Endothelial cell of umbilical vein (primary cell): ENCODE measurements around the gene ZIC2. TPM values are rescaled to one million over a fixed set of nuclear protein-coding genes. Genes with fewer than 3 reads are reported as not detected.

Source experiments
- BruUV-seq: library from RNA; stranded (reverse); fragments of 400-500 nt; replicated peaks from 2 replicates; lab custom pipeline; 2021; lab: Mats Ljungman, UMichigan
- CTCF ChIA-PET: fragments of 300-600, 350-600 bp; sonication (Branson Sonifier 250); formaldehyde crosslinking; loops from one replicate; lab custom pipeline; 2021; ENCODE audit warnings: antibody characterized with exemption, inconsistent platforms; lab: Charles Lee
- POLR2A ChIA-PET: fragments of 300-600, 350-600 bp; sonication (Branson Sonifier 250); formaldehyde crosslinking; loops from one replicate; lab custom pipeline; 2021; ENCODE audit warnings: antibody characterized with exemption, inconsistent platforms; lab: Charles Lee
- DNase-seq: peaks from one replicate; pipeline ENCODE4 v3.0.0-alpha.2; 2011; ENCODE audit warnings: low read depth, low spot score
- FAIRE-seq: peaks from 2 replicates; lab custom pipeline; 2011; peaks lifted over from hg19 to GRCh38; lab: Jason Lieb, UNC
- H2AFZ ChIP-seq: 2 replicates; pipeline ENCODE4 v1.6.0; 2012; ENCODE audit warnings: low read depth, low read length, control low read depth, inconsistent platforms
- H3K27ac ChIP-seq: 2 replicates; pipeline ENCODE4 v1.5.1; 2011; ENCODE audit warnings: low read depth, mild to moderate bottlenecking, control low read depth, low read length, moderate library complexity; ENCODE audit not compliant: insufficient read depth
- H3K27me3 ChIP-seq, 2 experiments: 2 replicates each; pipeline versions ENCODE4 v1.6.0 to v1.6.1; 2011; ENCODE audit warnings: low read length in 2 of 2, mixed read lengths in 1 of 2; ENCODE audit not compliant: control insufficient read depth in 2 of 2, insufficient read depth in 2 of 2
- H3K36me3 ChIP-seq, 2 experiments: 2 replicates in 1 of 2; 3 replicates in 1 of 2; pipeline ENCODE4 v1.5.1; 2011; ENCODE audit warnings: low read length in 2 of 2, mild to moderate bottlenecking in 1 of 2, moderate library complexity in 1 of 2; ENCODE audit not compliant: control insufficient read depth in 2 of 2, insufficient read depth in 2 of 2; ENCODE audit errors: extremely low read depth in 1 of 2
- H3K4me1 ChIP-seq: 3 replicates; pipeline ENCODE4 v1.5.1; 2011; ENCODE audit warnings: mild to moderate bottlenecking, low read length; ENCODE audit not compliant: control insufficient read depth, insufficient read depth; ENCODE audit errors: extremely low read depth
- H3K4me2 ChIP-seq: 2 replicates; pipeline ENCODE4 v1.6.1; 2011; ENCODE audit warnings: low read length, control low read depth, mixed read lengths; ENCODE audit not compliant: insufficient read depth
- H3K4me3 ChIP-seq, 3 experiments: fragments of 200-600 bp in 1 of 3; sonication (generic), shearing (Covaris generic) in 1 of 3; replicated peaks in 1 of 3; 2 replicates each; pipeline ENCODE4 v1.5.1; 2011 to 2016; ENCODE audit warnings: control low read depth in 3 of 3, low read length in 3 of 3, mild to moderate bottlenecking in 2 of 3, inconsistent platforms in 1 of 3, low read depth in 1 of 3, moderate library complexity in 1 of 3; ENCODE audit not compliant: insufficient read depth in 1 of 3
- H3K79me2 ChIP-seq: 2 replicates; pipeline ENCODE4 v1.6.0; 2012; ENCODE audit warnings: low read length, inconsistent platforms; ENCODE audit not compliant: control insufficient read depth, insufficient read depth
- H3K9ac ChIP-seq: replicated peaks from 2 replicates; pipeline ENCODE3; 2011; ENCODE audit warnings: low read length, control low read depth; ENCODE audit not compliant: insufficient read depth; ENCODE audit errors: extremely low read depth
- H3K9me1 ChIP-seq: replicated peaks from 3 replicates; pipeline ENCODE4 v1.6.0; 2011; ENCODE audit warnings: mild to moderate bottlenecking, low read length; ENCODE audit not compliant: control insufficient read depth, insufficient read depth; ENCODE audit errors: extremely low read depth
- H3K9me3 ChIP-seq: replicated peaks from 2 replicates; pipeline ENCODE4 v1.5.1; 2012; ENCODE audit warnings: low read length, inconsistent platforms; ENCODE audit not compliant: control insufficient read depth, insufficient read depth
- H4K20me1 ChIP-seq: replicated peaks from 2 replicates; pipeline ENCODE3; 2011; ENCODE audit warnings: mild to moderate bottlenecking, low read length; ENCODE audit not compliant: control insufficient read depth, insufficient read depth; ENCODE audit errors: extremely low read depth
- EZH2 ChIP-seq: IDR thresholded peaks from 2 replicates; pipeline ENCODE4 v1.6.1; 2012; ENCODE audit warnings: borderline replicate concordance, low read depth, mild to moderate bottlenecking, moderate library complexity, low read length, inconsistent platforms; ENCODE audit not compliant: severe bottlenecking
- FOS ChIP-seq: IDR thresholded peaks from 2 replicates; pipeline ENCODE4 v1.6.1; 2011; ENCODE audit warnings: mild to moderate bottlenecking, low read length, moderate library complexity, borderline replicate concordance; ENCODE audit not compliant: insufficient read depth
- GATA2 ChIP-seq: IDR thresholded peaks from 2 replicates; pipeline ENCODE4 v1.7.0; 2011; ENCODE audit warnings: low read depth, mild to moderate bottlenecking, moderate library complexity, mixed read lengths, low read length; ENCODE audit not compliant: insufficient read length, insufficient read depth
- JUN ChIP-seq: IDR thresholded peaks from 2 replicates; pipeline ENCODE4 v1.6.1; 2011; ENCODE audit warnings: borderline replicate concordance, low read depth; ENCODE audit not compliant: insufficient read length, insufficient read depth
- MYC ChIP-seq: IDR thresholded peaks from one replicate; pipeline ENCODE4 v1.6.1; 2011; ENCODE audit warnings: mild to moderate bottlenecking, low read depth, low read length
- POLR2A ChIP-seq: IDR thresholded peaks from 2 replicates; pipeline ENCODE4 v1.6.1; 2012; ENCODE audit warnings: low read depth, mild to moderate bottlenecking, control low read depth, low read length
- POLR2AphosphoS5 ChIP-seq: IDR thresholded peaks from 2 replicates; pipeline ENCODE4 v1.6.1; 2012; ENCODE audit warnings: low read depth, mild to moderate bottlenecking, control low read depth, low read length, moderate library complexity; ENCODE audit not compliant: insufficient read depth
- dilution Hi-C: fragments of 300-500 bp; cut with MboI; formaldehyde crosslinking; loops from one replicate; pipeline ENCODE4 v1.15.0; 2019; ENCODE audit warnings: low sequenced_read_pairs; ENCODE audit not compliant: extremely low pct_ligation_motif_present
- intact Hi-C: fragments of 100-400 bp; cut with micrococcal nuclease; formaldehyde crosslinking; loops from one replicate; pipeline ENCODE4 v1.10.0; 2022
- polyA plus RNA-seq, 4 experiments: library from polyadenylated mRNA; depleted of rRNA in 3 of 4; stranded (reverse) in 3 of 4; unstranded in 1 of 4; fragments of >200 nt; gene quantifications; 2 replicates each; pipeline versions ENCODE4 v1.2.1 to v1.2.3, GENCODE V29; 2011 to 2012; ENCODE audit warnings: missing spikeins in 1 of 4
- total RNA-seq: library from RNA; stranded (reverse); gene quantifications from 2 replicates; pipeline ENCODE4 v1.2.3, GENCODE V29; 2021
- TF ChIP-seq, protein P1 (sequence below): IDR thresholded peaks from 2 replicates; pipeline ENCODE4 v1.6.1; 2011; ENCODE audit not compliant: insufficient read depth, insufficient read length
- TF ChIP-seq, protein P2 (sequence below), 2 donors: IDR thresholded peaks; 1 replicate in 1 of 2; 2 replicates in 1 of 2; pipeline ENCODE4 v1.5.1; 2011; ENCODE audit warnings: low read length in 2 of 2, mild to moderate bottlenecking in 2 of 2, moderate library complexity in 2 of 2, control low read depth in 1 of 2, inconsistent platforms in 1 of 2, low read depth in 1 of 2; ENCODE audit not compliant: insufficient read depth in 1 of 2; ENCODE audit errors: extremely low read depth in 1 of 2

Gene ZIC2
- total and polyA plus RNA-seq, 2 donors (not counting 3 experiments of a cell fraction or from before 2014, with no cell fraction given): 0.03 TPM; not detected in 1

DNA sequence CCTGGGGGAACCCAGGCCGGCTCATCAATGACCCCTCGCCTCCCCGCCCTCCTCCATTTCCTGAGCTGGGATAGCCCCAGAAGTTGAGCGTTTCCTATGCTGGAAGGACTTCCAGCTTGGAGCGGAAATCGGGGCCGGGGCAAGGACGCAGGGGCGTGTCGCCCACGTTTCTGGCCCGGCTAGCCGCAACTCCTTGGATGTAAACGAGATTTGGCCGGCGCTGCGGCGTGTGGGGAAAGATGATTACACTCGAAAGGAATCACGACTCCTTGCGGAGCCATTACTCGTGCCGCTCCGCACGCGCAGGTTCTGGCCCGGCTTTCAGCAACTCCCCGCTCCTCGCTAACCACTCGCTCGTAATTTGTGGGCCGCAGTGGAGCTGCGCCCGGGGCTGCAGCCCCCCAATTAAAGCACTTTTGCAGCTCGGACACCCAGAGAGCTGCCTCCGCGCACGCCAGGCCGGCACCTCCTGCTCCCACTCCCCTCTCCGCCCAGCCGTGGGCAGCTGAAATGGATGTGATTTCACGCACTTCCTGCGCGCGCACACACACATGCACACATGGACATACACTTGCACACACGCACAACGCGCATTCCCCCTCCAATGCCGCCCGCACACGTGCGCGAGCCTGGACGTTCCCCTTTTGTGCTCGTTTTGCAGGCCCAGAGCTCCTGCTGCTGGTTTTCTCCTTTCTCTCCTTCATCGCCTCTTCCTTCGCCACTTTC lies 25.7 kb upstream of the ZIC2 start:
- Histone ChIP-seq H3K4me3 (no peak overlapping the region), H3K9me3 (no peaks in the 10 kb centered on the region), H3K9ac (no peak overlapping the region), H2AFZ (no peak overlapping the region), H3K36me3 (no peaks in the 10 kb centered on the region), H3K27ac (no peak overlapping the region), H4K20me1 (no peaks in the 10 kb centered on the region), H3K9me1 (no peaks in the 10 kb centered on the region), H3K4me2 (no peak overlapping the region), H3K27me3 (peaks cover 62 to 73% of the 10 kb centered on the region in 2 experiments), H3K4me1 (peaks cover 7% of the 10 kb centered on the region), H3K79me2 (no peaks in the 10 kb centered on the region)
- TF ChIP-seq, protein P1, sequence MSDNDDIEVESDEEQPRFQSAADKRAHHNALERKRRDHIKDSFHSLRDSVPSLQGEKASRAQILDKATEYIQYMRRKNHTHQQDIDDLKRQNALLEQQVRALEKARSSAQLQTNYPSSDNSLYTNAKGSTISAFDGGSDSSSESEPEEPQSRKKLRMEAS: no peak
- TF ChIP-seq GATA2 (no peak), MYC (no peak), FOS (no peak), EZH2 (no peak), POLR2AphosphoS5 (no peak), POLR2A (no peak), JUN (no peak)
- TF ChIP-seq, protein P2, sequence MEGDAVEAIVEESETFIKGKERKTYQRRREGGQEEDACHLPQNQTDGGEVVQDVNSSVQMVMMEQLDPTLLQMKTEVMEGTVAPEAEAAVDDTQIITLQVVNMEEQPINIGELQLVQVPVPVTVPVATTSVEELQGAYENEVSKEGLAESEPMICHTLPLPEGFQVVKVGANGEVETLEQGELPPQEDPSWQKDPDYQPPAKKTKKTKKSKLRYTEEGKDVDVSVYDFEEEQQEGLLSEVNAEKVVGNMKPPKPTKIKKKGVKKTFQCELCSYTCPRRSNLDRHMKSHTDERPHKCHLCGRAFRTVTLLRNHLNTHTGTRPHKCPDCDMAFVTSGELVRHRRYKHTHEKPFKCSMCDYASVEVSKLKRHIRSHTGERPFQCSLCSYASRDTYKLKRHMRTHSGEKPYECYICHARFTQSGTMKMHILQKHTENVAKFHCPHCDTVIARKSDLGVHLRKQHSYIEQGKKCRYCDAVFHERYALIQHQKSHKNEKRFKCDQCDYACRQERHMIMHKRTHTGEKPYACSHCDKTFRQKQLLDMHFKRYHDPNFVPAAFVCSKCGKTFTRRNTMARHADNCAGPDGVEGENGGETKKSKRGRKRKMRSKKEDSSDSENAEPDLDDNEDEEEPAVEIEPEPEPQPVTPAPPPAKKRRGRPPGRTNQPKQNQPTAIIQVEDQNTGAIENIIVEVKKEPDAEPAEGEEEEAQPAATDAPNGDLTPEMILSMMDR (IDR thresholded peaks at IDR 0.05; ENCODE audit: extremely low read depth in 1 of 2, insufficient read depth in 1 of 2, low read depth in 1 of 2, low read length in 2 of 2): no peak
- no peak for FAIRE-seq
- intact Hi-C loops: no loop called here
- no TSS peak for BruUV-seq
- POLR2A ChIA-PET: interaction anchor here (0.6 kb wide), 1 partner anchor 730 kb away, joined by 3 read pairs; no protein-coding TSS in a partner anchor
- DNase-seq: no peak
- CTCF ChIA-PET: interaction anchor here (0.8 to 1.6 kb wide), 3 partner anchors 278 to 377 kb away, joined by 3 to 4 read pairs (median 3); no protein-coding TSS in a partner anchor
- dilution Hi-C loops: no loop called here
